Measurements from ENCODE around the gene ACCSL. TPM values are rescaled to one million over a fixed set of nuclear protein-coding genes. Genes with fewer than 3 reads are reported as not detected.

Gene ACCSL
- total RNA-seq, 2 donors from 2014 or later, result 0.15 to 0.78 TPM

DNA sequence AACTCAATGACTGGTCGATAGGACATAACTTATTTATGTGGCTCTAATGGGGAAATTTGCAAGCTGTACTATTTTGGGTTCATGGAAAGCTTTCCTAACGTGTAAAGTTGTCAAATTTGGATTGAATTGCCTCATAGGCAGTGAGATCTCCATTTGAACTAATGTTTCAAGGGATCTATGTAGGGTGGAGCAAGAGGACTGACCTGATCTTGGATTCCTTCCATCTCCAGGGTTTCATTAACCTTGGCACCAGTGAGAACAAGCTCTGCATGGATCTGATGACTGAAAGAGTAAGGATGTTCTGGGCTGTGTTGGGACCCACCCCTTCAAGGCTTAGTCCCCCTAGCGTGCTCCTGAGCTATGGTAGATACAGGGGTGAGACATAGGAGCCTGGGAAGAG lies 2.1 kb downstream of the ACCSL start:
- no peak for ATAC-seq
- no peak overlapping the region for H3K4me3 Mint-ChIP-seq
- no peaks in the 10 kb centered on the region for H3K4me1 Mint-ChIP-seq
- H3K36me3 Mint-ChIP-seq (ENCODE audit: low read depth), result no peaks in the 10 kb centered on the region
- H3K27ac Mint-ChIP-seq, result no peak overlapping the region
- no peaks in the 10 kb centered on the region for H3K9me3 ChIP-seq (ENCODE audit: control insufficient read depth, low read length, poor library complexity, severe bottlenecking)
- no peak for DNase-seq
- peaks cover 21% of the 10 kb centered on the region for H3K27me3 Mint-ChIP-seq

DNA sequence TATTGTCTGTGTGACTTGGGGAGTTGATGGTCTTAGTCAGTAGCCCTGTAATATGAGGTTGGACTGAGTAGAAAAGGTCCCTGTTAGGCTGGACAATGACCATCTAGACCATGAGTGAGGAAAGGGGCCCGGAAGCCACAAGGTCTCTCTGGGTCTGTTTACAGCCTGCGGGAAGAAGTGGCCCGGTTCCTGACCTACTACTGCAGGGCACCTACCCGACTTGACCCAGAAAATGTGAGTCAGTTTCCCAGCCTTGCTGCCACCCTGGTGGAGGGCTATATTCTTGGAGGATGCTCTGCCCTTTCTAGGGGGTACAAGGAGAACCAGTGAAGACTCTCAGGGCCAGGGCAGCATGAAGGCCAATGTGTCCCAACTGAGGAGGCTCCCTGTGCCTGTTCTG lies 3.4 kb downstream of the ACCSL start:
- Mint-ChIP-seq H3K27ac (no peak overlapping the region), H3K4me3 (no peak overlapping the region), H3K4me1 (no peaks in the 10 kb centered on the region), H3K36me3 (ENCODE audit: low read depth) (no peaks in the 10 kb centered on the region), H3K27me3 (peaks cover 24% of the 10 kb centered on the region)
- no peaks in the 10 kb centered on the region for H3K9me3 ChIP-seq (ENCODE audit: control insufficient read depth, low read length, poor library complexity, severe bottlenecking)
- DNase-seq, result no peak
- no peak for ATAC-seq

DNA sequence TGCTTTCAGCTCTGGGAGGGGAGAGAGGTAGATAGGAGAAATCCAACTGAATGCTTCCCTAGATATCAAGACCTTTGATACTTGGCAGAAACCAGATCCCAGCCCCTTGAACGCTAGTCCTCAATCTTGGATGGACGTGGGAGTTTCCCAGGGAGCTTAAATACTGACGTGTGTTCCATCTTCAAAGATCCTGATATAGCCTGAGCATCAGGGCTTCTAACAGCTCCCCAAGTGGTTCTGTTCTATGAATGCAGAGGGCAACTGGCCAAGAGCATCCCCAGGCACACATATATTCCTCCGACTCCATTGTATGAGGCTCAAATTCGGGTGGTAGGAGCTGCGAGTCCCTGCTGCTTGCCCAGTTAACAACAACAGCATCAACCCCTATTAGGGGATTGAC lies 9.6 kb downstream of the ACCSL start:
- H3K9me3 ChIP-seq (ENCODE audit: control insufficient read depth, low read length, poor library complexity, severe bottlenecking), result no peaks in the 10 kb centered on the region
- Mint-ChIP-seq H3K4me3 (no peak overlapping the region), H3K4me1 (no peaks in the 10 kb centered on the region), H3K36me3 (ENCODE audit: low read depth) (no peaks in the 10 kb centered on the region), H3K27ac (no peak overlapping the region), H3K27me3 (peaks cover 13% of the 10 kb centered on the region)
- no peak for DNase-seq
- no peak for ATAC-seq

DNA sequence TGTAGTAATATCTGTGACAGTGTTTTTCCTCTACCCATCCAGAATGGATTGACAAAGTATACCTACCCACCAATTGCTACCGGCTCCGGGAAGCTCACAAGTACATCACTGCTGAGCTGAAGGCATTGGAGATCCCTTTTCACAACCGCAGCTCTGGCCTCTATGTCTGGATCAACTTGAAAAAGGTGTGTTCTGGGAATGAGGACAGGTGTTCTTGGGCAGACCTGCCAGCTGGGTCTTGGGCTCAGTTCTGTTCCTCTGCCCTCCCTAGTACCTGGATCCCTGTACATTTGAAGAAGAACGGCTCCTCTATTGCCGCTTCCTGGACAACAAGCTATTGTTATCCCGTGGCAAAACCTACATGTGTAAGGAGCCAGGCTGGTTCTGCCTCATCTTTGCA lies 10.5 kb downstream of the ACCSL start:
- H3K4me1 Mint-ChIP-seq, result no peaks in the 10 kb centered on the region
- H3K36me3 Mint-ChIP-seq (ENCODE audit: low read depth), result no peaks in the 10 kb centered on the region
- no peak overlapping the region for H3K4me3 Mint-ChIP-seq
- ATAC-seq (no peak), DNase-seq (no peak)
- no peaks in the 10 kb centered on the region for H3K9me3 ChIP-seq (ENCODE audit: control insufficient read depth, low read length, poor library complexity, severe bottlenecking)
- peaks cover 10% of the 10 kb centered on the region for H3K27me3 Mint-ChIP-seq
- no peak overlapping the region for H3K27ac Mint-ChIP-seq

DNA sequence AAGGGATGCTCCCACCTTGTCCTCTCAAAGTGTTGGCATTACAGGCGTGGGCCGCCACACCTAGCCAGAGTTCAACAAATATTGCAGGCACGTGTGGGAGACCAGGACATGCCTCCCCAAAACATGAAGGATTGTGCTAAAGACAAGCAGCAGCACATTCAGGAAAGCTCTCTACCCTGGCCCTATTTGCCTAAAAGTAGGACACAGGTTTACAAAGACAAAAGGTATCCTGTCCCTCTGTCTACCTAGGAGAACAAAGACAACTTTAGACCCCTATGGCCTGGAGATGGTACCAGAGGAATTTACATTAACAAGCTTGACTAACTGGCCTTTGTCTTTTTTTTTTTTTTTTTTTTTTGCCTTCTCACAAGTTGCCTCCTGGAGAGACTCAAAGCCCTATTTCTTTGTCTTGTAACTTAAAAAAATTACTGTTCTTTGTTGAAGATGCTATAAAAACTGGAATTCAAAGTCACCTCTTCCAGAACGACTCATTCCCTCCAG lies 17.4 kb downstream of the ACCSL start:
- Mint-ChIP-seq H3K4me1 (peaks cover 16% of the 10 kb centered on the region), H3K36me3 (ENCODE audit: low read depth) (peaks cover 5% of the 10 kb centered on the region), H3K27ac (peak overlapping the region; percentile 85), H3K4me3 (peak overlapping the region; percentile 87), H3K27me3 (no peaks in the 10 kb centered on the region)
- H3K9me3 ChIP-seq (ENCODE audit: control insufficient read depth, low read length, poor library complexity, severe bottlenecking), result no peaks in the 10 kb centered on the region
- ATAC-seq (no peak), DNase-seq (no peak)

DNA sequence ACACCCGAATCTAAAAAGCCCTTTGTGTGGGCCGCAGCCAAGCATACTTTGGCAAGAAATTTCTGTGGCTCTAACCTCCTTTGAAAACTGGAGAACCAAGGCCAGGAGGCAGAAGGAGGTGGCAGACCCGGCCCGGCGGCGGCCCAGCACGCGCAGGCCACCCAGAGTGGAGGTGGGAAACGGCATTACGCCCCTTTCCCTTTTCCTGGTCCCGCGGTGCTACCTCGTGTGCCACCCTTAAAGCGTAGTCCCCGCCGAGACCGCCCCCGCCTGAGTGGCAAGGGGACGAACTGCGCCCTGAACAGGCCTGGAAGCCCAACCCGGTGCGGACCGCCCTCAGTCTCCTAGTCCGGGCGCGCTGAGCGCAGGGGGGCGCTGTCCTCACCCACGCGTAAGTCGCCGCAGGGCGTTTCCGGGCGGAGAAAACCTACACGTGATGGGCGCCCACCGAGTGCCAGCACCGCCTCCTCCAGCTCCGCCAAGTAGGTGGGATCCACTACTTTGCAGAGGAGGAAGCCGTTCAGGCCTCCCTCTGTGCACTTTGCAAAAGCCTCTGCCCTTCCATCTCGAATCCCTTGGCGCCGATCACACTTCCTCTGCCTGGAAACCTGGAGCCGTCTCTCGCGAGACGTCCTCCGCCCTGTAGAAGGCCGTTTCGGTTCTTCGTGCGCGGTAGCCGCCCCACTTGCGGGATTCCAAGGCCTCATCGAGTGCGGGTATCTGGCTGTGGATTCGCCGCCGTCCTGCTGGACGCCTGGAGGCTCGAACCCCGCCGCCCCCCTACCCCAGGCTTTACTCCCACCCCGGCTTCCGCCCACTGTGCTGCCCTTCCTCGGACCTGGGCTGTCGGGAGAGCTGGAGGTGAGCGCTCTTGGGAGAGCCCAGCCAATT lies 18.3 kb downstream of the ACCSL start, which contains the start of gene ACCS:
Gene ACCS, plus strand, starts transcription at position 430 of the 891 bp plus-strand sequence. CDS start 1,358 bp downstream, outside the sequence.
- Mint-ChIP-seq H3K36me3 (ENCODE audit: low read depth) (peaks cover 5% of the 10 kb centered on the region), H3K4me3 (peak within 1 kb of the TSS; percentile 87), H3K27me3 (no peaks in the 10 kb centered on the region), H3K4me1 (peaks cover 21% of the 10 kb centered on the region), H3K27ac (peak within 1 kb of the TSS; percentile 85)
- no peaks in the 10 kb centered on the region for H3K9me3 ChIP-seq (ENCODE audit: control insufficient read depth, low read length, poor library complexity, severe bottlenecking)
- DNase-seq (peak; percentile 78 to 81 (median 80)), ATAC-seq (peak; percentile 97)

DNA sequence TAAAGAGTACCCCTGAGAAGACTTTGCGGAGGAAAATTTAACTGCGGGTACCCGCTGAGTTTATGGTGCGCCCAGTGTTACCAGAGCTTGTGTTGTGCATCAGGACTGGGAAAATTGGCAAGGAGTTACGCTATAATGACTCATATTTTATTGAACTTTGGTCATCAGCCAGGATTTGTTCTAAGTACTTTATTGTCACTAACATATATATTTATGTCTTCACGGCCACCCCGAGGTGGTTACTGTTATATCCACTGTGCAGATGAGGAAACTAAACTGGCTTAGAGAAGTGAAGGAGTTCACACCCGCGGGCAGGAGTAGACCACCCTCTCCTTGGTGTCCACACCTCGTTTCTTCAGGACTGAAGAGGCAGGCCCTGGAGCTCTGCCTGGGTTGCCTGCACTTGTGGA lies 19.0 kb downstream of the ACCSL start:
- no peaks in the 10 kb centered on the region for H3K27me3 Mint-ChIP-seq
- ATAC-seq (no peak), DNase-seq (no peak)
- peak overlapping the region; percentile 87 for H3K4me3 Mint-ChIP-seq
- no peaks in the 10 kb centered on the region for H3K9me3 ChIP-seq (ENCODE audit: control insufficient read depth, low read length, poor library complexity, severe bottlenecking)
- H3K36me3 Mint-ChIP-seq (ENCODE audit: low read depth), result peaks cover 8% of the 10 kb centered on the region
- peaks cover 21% of the 10 kb centered on the region for H3K4me1 Mint-ChIP-seq
- peak overlapping the region; percentile 85 for H3K27ac Mint-ChIP-seq

DNA sequence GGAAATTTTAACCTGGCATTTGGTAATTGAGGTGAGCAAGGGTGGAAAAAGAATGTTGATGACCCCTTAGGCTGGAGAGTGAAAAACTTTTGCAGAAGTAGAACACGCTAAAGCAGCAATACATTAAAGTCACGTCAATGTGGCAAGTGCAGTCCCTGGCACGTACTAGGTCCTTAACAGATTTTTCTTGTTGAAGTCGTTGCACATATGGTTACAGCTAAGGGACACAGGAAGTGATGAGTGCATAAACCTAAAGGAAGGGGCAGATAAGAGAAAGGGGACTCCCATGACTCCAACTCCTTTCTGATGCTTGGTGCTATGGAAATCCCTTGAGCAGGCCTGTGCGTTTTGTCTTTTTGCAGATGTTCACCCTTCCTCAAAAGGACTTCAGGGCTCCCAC lies 19.5 kb downstream of the ACCSL start:
- ATAC-seq, result no peak
- H3K27me3 Mint-ChIP-seq, result no peaks in the 10 kb centered on the region
- peak overlapping the region; percentile 87 for H3K4me3 Mint-ChIP-seq
- no peaks in the 10 kb centered on the region for H3K9me3 ChIP-seq (ENCODE audit: control insufficient read depth, low read length, poor library complexity, severe bottlenecking)
- H3K36me3 Mint-ChIP-seq (ENCODE audit: low read depth), result peaks cover 8% of the 10 kb centered on the region
- no peak for DNase-seq
- H3K4me1 Mint-ChIP-seq, result peaks cover 21% of the 10 kb centered on the region
- H3K27ac Mint-ChIP-seq, result peak overlapping the region; percentile 85

DNA sequence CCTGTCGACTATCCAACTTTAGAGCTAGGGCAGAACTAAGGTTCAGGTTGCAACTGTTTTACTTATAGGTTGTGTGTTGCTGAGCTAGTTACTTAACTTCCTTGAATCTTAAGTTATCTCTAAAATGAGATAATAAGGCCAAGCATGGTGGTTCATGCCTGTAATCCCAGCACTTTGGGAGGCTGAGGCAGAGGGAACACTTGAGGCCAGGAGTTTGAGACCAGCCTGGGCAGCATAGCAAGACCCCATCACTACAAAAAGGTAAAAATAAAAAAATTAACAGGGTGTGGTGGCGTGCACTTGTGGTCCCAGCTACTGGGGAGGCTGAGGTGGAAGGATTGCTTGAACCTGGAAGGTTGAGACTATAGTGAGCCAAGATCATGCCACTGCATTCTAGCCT lies 20.4 kb downstream of the ACCSL start:
- H3K27me3 Mint-ChIP-seq, result no peaks in the 10 kb centered on the region
- H3K27ac Mint-ChIP-seq, result no peak overlapping the region
- no peaks in the 10 kb centered on the region for H3K9me3 ChIP-seq (ENCODE audit: control insufficient read depth, low read length, poor library complexity, severe bottlenecking)
- DNase-seq (no peak), ATAC-seq (no peak)
- H3K36me3 Mint-ChIP-seq (ENCODE audit: low read depth), result peaks cover 8% of the 10 kb centered on the region
- no peak overlapping the region for H3K4me3 Mint-ChIP-seq
- H3K4me1 Mint-ChIP-seq, result peaks cover 21% of the 10 kb centered on the region

DNA sequence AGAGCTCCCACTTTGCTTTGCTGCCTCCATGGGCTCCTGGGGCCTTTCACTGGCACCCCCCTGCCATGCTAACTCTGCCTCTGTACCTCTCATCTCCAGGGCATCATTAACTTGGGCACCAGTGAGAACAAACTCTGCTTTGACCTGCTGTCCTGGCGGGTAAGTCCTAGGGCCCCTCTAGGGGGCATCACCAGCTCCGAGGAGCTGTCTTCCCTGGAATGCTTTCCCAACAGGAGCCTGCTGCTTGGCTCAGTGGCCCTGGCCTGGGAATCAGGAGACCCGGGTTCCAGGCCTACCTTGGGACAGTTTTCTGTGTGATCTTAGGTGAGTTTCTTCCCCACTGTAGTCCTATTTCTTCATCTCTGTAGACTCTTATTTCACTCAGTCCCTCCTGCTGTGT lies 23.4 kb downstream of the ACCSL start:
- peaks cover 15% of the 10 kb centered on the region for H3K4me1 Mint-ChIP-seq
- no peak overlapping the region for H3K27ac Mint-ChIP-seq
- H3K27me3 Mint-ChIP-seq, result no peaks in the 10 kb centered on the region
- no peaks in the 10 kb centered on the region for H3K9me3 ChIP-seq (ENCODE audit: control insufficient read depth, low read length, poor library complexity, severe bottlenecking)
- H3K36me3 Mint-ChIP-seq (ENCODE audit: low read depth), result peaks cover 8% of the 10 kb centered on the region
- no peak for DNase-seq
- H3K4me3 Mint-ChIP-seq, result no peak overlapping the region
- ATAC-seq, result no peak

DNA sequence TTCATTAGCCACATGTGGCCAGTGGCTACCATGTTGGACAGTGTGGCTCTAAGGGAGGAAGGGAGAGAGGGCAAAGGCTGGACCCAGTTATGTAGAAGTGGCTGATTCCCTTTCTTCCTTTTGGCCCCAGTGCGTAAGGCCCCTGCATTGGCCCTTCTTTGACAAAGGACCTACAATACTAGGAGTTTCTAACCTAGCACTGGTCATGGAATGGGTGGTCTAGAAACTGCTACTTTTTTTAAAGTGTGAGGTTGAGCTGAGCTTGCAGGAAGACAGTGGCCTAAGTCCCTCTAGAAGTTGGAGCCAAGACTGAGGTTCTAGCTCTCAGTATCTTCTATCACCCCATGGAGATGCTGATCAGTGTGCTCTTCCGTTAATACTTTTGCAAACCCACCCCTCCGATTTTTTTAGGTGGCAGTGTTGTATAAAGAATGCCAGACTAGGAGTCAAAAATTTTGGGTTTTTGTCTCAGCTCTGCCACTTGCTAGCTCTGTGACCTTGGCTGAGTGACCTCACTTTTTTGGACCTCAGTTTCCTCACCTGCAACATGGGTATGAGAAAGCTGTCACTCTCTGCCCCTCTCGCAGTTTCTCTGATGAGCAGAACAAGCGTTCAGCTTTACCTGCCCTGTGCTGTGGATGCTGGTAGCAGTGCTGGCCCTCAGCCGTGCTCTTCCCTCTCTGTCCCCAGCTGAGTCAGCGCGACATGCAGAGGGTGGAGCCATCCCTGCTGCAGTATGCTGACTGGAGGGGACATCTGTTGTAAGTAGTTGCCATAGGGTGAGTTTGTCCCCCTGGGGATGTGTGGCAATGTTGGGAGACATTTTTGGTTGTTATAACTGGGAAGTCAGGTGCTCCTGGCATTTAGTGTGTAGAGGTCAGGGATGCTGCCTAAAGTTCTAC lies 25.2 kb downstream of the ACCSL start:
- Mint-ChIP-seq H3K4me1 (peaks cover 8% of the 10 kb centered on the region), H3K27ac (no peak overlapping the region), H3K4me3 (no peak overlapping the region), H3K27me3 (no peaks in the 10 kb centered on the region), H3K36me3 (ENCODE audit: low read depth) (peaks cover 10% of the 10 kb centered on the region)
- ATAC-seq (no peak), DNase-seq (no peak)
- no peaks in the 10 kb centered on the region for H3K9me3 ChIP-seq (ENCODE audit: control insufficient read depth, low read length, poor library complexity, severe bottlenecking)

DNA sequence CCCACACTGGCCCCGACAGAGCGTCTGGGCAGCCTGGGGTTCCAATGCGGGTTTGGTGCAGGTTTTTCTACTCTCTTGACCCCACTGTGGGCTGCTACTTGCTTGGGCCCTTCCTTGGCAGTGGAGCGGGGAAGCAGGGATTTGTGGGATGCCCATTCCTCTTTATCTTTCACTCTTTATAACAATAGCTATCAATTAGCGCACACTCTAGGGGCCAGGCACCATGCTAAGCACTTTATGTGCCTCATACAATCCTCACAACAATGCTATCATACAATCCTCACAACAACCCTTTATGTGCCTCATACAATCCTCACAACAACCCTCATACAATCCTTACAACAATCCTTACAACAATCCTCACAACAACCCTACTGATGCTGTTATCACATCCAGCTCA lies 31.0 kb downstream of the ACCSL start:
- peaks cover 5% of the 10 kb centered on the region for H3K36me3 Mint-ChIP-seq (ENCODE audit: low read depth)
- no peak overlapping the region for H3K27ac Mint-ChIP-seq
- DNase-seq, result no peak
- ATAC-seq, result no peak
- no peaks in the 10 kb centered on the region for H3K4me1 Mint-ChIP-seq
- H3K9me3 ChIP-seq (ENCODE audit: control insufficient read depth, low read length, poor library complexity, severe bottlenecking), result no peaks in the 10 kb centered on the region
- H3K27me3 Mint-ChIP-seq, result no peaks in the 10 kb centered on the region
- H3K4me3 Mint-ChIP-seq, result no peak overlapping the region

DNA sequence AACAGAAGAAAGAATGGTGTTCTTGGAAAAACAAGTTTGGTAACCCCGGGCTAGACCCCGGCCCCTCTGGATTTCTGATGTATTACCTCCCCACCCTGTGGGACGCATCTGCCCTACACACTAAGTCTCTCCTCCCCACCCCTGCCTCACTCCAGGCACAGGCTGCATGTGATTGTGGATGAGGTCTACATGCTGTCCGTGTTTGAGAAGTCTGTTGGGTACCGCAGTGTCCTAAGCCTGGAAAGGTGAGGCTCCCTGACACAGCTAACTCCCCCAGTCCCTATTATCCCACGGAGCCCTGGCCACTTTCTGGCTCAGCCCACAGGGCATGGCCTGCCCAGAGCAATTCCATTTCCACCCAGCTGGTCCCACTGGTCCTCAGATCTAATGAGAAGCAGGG lies 31.6 kb downstream of the ACCSL start:
- H3K9me3 ChIP-seq (ENCODE audit: control insufficient read depth, low read length, poor library complexity, severe bottlenecking), result no peaks in the 10 kb centered on the region
- Mint-ChIP-seq H3K4me3 (no peak overlapping the region), H3K36me3 (ENCODE audit: low read depth) (peaks cover 5% of the 10 kb centered on the region), H3K4me1 (no peaks in the 10 kb centered on the region), H3K27ac (no peak overlapping the region), H3K27me3 (no peaks in the 10 kb centered on the region)
- DNase-seq (no peak), ATAC-seq (no peak)

All from T-helper 17 cell (primary cell).